Sigmoid colon (tissue), 4 donors: ENCODE data around the gene TFCP2L1.

Experiments used
- CTCF ChIP-seq, 4 experiments: fragments of 450-650 bp in 3 of 4; fragments of 200-600 bp in 1 of 4; IDR thresholded peaks; one replicate each; pipeline ENCODE4 v1.5.1; 2016 to 2019; ENCODE audit warnings: antibody characterized with exemption in 4 of 4, mild to moderate bottlenecking in 3 of 4, moderate library complexity in 2 of 4
- POLR2AphosphoS5 ChIP-seq, 4 donors: sonication (generic); formaldehyde crosslinking; IDR thresholded peaks; one replicate each; pipeline ENCODE4 v1.6.1; 2017; ENCODE audit warnings: antibody characterized with exemption in 4 of 4

- TF ChIP-seq CTCF (IDR thresholded peaks at IDR 0.05) (no peak), POLR2AphosphoS5 (IDR thresholded peaks at IDR 0.05) (no peak)
Measured at GRCh38 chr2:121245913-121246312, 39.1 kb downstream of the TFCP2L1 start.
